HepG2 (cell line): ENCODE data around the gene PIM3. TPM values are rescaled to one million over a fixed set of nuclear protein-coding genes. Genes with fewer than 3 reads are reported as not detected.

Experiments
- ATAC-seq: fragments of 200-7000 bp; cut with Tn5 transposase; 3 replicates; pipeline ENCODE4 v1.9.1; 2020; ENCODE audit warnings: mild to moderate bottlenecking, moderate library complexity
- BruUV-seq: library from RNA; stranded (reverse); fragments of 400-500 nt; replicated peaks from 2 replicates; lab custom pipeline; 2021; lab: Mats Ljungman, UMichigan
- CTCF ChIA-PET: fragments of 300-600 bp; formaldehyde crosslinking; extraction: SDS; loops from one replicate; lab custom pipeline; 2021; ENCODE audit warnings: low total read pairs, inconsistent platforms, low intra/inter-chr PET ratio; lab: Yijun Ruan, JAX
- POLR2A ChIA-PET: fragments of 350-600 bp; sonication (Branson Sonifier 250); formaldehyde crosslinking; loops from one replicate; lab custom pipeline; 2020; ENCODE audit warnings: antibody characterized with exemption, inconsistent platforms; lab: Yijun Ruan, JAX
- DNase-seq: peaks from one replicate; pipeline ENCODE4 v3.0.0-alpha.2; 2015; ENCODE audit warnings: low spot score
- FAIRE-seq: peaks from 3 replicates; lab custom pipeline; 2011; peaks lifted over from hg19 to GRCh38; lab: Jason Lieb, UNC
- H2AFZ ChIP-seq: one replicate; pipeline ENCODE4 v1.6.1; 2011; ENCODE audit warnings: low read length, inconsistent platforms
- H3K27ac ChIP-seq: fragments of 300-600 bp; 3 replicates; pipeline ENCODE4 v1.8.0; 2011; ENCODE audit warnings: mixed run types, mild to moderate bottlenecking, mixed read lengths, low read length, inconsistent platforms; ENCODE audit not compliant: insufficient read depth; ENCODE audit errors: extremely low read length
- H3K27me3 ChIP-seq, 2 experiments: fragments of 200-600 bp in 1 of 2; 2 replicates in 1 of 2; 3 replicates in 1 of 2; pipeline versions ENCODE4 v1.6.0 to v1.8.0; 2011; ENCODE audit warnings: low read length in 2 of 2, mild to moderate bottlenecking in 2 of 2, moderate library complexity in 2 of 2, inconsistent platforms in 1 of 2; ENCODE audit not compliant: insufficient read depth in 2 of 2, control insufficient read depth in 1 of 2
- H3K36me3 ChIP-seq, 2 experiments: fragments of 200-600 bp in 1 of 2; replicated peaks in 1 of 2; 2 replicates in 1 of 2; 3 replicates in 1 of 2; pipeline versions ENCODE4 v1.5.1 to v1.8.0; 2011; ENCODE audit warnings: low read length in 2 of 2, inconsistent platforms in 1 of 2; ENCODE audit not compliant: insufficient read depth in 2 of 2, control insufficient read depth in 1 of 2
- H3K4me1 ChIP-seq: 2 replicates; pipeline ENCODE4 v1.5.1; 2012; ENCODE audit warnings: low read length, inconsistent platforms; ENCODE audit not compliant: insufficient read depth
- H3K4me2 ChIP-seq: 2 replicates; pipeline ENCODE4 v1.6.0; 2011; ENCODE audit warnings: low read depth, low read length, inconsistent platforms
- H3K4me3 ChIP-seq, 3 experiments: fragments of 200-600 bp in 1 of 3; sonication (generic), shearing (Covaris generic) in 1 of 3; replicated peaks in 1 of 3; 2 replicates each; pipeline ENCODE4 v1.5.1; 2011 to 2016; ENCODE audit warnings: low read length in 3 of 3, inconsistent platforms in 2 of 3, low read depth in 2 of 3, mild to moderate bottlenecking in 2 of 3, control low read depth in 1 of 3, mixed read lengths in 1 of 3; ENCODE audit not compliant: insufficient read depth in 1 of 3
- H3K79me2 ChIP-seq: one replicate; pipeline ENCODE4 v1.6.1; 2011; ENCODE audit warnings: low read length, inconsistent platforms; ENCODE audit not compliant: insufficient read depth
- H3K9ac ChIP-seq: 2 replicates; pipeline ENCODE4 v1.6.0; 2011; ENCODE audit warnings: mild to moderate bottlenecking, low read depth, low read length, inconsistent platforms; ENCODE audit not compliant: insufficient read depth
- H3K9me3 ChIP-seq: 2 replicates; pipeline ENCODE4 v1.5.1; 2012; ENCODE audit warnings: mild to moderate bottlenecking, low read length
- H4K20me1 ChIP-seq: 2 replicates; pipeline ENCODE4 v1.6.0; 2011; ENCODE audit warnings: inconsistent platforms, mild to moderate bottlenecking, low read length, moderate library complexity; ENCODE audit not compliant: insufficient read depth
- AGO2 ChIP-seq: fragments of 200-400 bp; formaldehyde crosslinking; optimal IDR thresholded peaks from 2 replicates; pipeline ENCODE3; 2017; ENCODE audit warnings: mild to moderate bottlenecking, low read depth, low read length, moderate library complexity
- AKAP8 ChIP-seq: sonication (generic); formaldehyde crosslinking; IDR thresholded peaks from 2 replicates; pipeline ENCODE4 v1.5.1; 2020; ENCODE audit warnings: mild to moderate bottlenecking, missing genetic modification reagents
- HNF1B ChIP-seq: sonication (generic); formaldehyde crosslinking; IDR thresholded peaks from 2 replicates; pipeline ENCODE4 v1.5.1; 2020; ENCODE audit warnings: mild to moderate bottlenecking, moderate library complexity, missing genetic modification reagents
- HNRNPL ChIP-seq: fragments of 200-400 bp; formaldehyde crosslinking; IDR thresholded peaks from 2 replicates; pipeline ENCODE4 v1.6.1; 2017; ENCODE audit warnings: mild to moderate bottlenecking, low read depth, low read length
- MAZ ChIP-seq, 2 experiments: sonication (generic) in 1 of 2; formaldehyde crosslinking in 1 of 2; IDR thresholded peaks; 2 replicates each; pipeline versions ENCODE4 v1.5.0 to v1.6.1; 2012 to 2020; ENCODE audit warnings: low read depth in 2 of 2, mild to moderate bottlenecking in 2 of 2, borderline replicate concordance in 1 of 2, improper control_type of control experiment in 1 of 2, low read length in 1 of 2, missing genetic modification reagents in 1 of 2, moderate library complexity in 1 of 2
- PAF1 ChIP-seq: IDR thresholded peaks from 2 replicates; pipeline ENCODE4 v1.6.1; 2016; ENCODE audit warnings: missing genetic modification reagents, missing compliant biosample characterization
- POLR2AphosphoS5 ChIP-seq: IDR thresholded peaks from 2 replicates; pipeline ENCODE4 v1.6.1; 2012; ENCODE audit warnings: low read depth, low read length
- POLR2G ChIP-seq: fragments of 200-400 bp; formaldehyde crosslinking; IDR thresholded peaks from 2 replicates; pipeline ENCODE4 v1.6.1; 2018; ENCODE audit warnings: mild to moderate bottlenecking, low read depth, low read length, moderate library complexity
- RAD21 ChIP-seq: fragments of 450-650 bp; formaldehyde crosslinking; IDR thresholded peaks from 2 replicates; pipeline ENCODE4 v1.5.0; 2020; ENCODE audit warnings: mild to moderate bottlenecking
- RBM22 ChIP-seq: fragments of 200-400 bp; formaldehyde crosslinking; optimal IDR thresholded peaks from 2 replicates; pipeline ENCODE3; 2017; ENCODE audit warnings: mild to moderate bottlenecking, low read length, moderate library complexity
- SAP130 ChIP-seq: IDR thresholded peaks from 2 replicates; pipeline ENCODE4 v1.6.1; 2016; ENCODE audit warnings: low read depth
- SIX1 ChIP-seq: sonication (generic); formaldehyde crosslinking; IDR thresholded peaks from 2 replicates; pipeline ENCODE4 v1.4.0; 2020; ENCODE audit warnings: missing genetic modification reagents, borderline replicate concordance
- TAF1 ChIP-seq: sonication (generic); formaldehyde crosslinking; IDR thresholded peaks from 2 replicates; pipeline ENCODE4 v1.4.0; 2020; ENCODE audit warnings: missing genetic modification reagents
- TBX2 ChIP-seq: sonication (generic); formaldehyde crosslinking; IDR thresholded peaks from 2 replicates; pipeline ENCODE4 v1.5.0; 2020; ENCODE audit warnings: missing genetic modification reagents, mild to moderate bottlenecking, borderline replicate concordance
- ZC3H13 ChIP-seq: sonication (generic); formaldehyde crosslinking; IDR thresholded peaks from 2 replicates; pipeline ENCODE4 v1.8.1; 2023; ENCODE audit warnings: mild to moderate bottlenecking, missing genetic modification reagents, moderate library complexity
- ZFP1 ChIP-seq: IDR thresholded peaks from 2 replicates; pipeline ENCODE4 v1.6.1; 2016
- ZNF275 ChIP-seq: sonication (generic); formaldehyde crosslinking; IDR thresholded peaks from 2 replicates; pipeline ENCODE4 v1.8.0; 2022; ENCODE audit warnings: missing genetic modification reagents, mild to moderate bottlenecking, inconsistent platforms, borderline replicate concordance
- ZNF503 ChIP-seq: sonication (generic); formaldehyde crosslinking; IDR thresholded peaks from 2 replicates; pipeline ENCODE4 v1.4.0; 2020; ENCODE audit warnings: missing genetic modification reagents
- WGBS: methylation state at CpG from one replicate; pipeline ENCODE4 v1.1.6; 2017; ENCODE audit warnings: low lambda C conversion rate; 5-methylcytosine and 5-hydroxymethylcytosine counted together
- in situ Hi-C: cut with HindIII; loops from 2 replicates; pipeline ENCODE4 v1.10.0; 2017; ENCODE audit warnings: low pct_unique_long_range_greater_than_20kb; ENCODE audit not compliant: extremely low pct_ligation_motif_present
- intact Hi-C: fragments of 100-400 bp; cut with micrococcal nuclease; formaldehyde crosslinking; loops from one replicate; pipeline ENCODE4 v1.10.0; 2022; ENCODE audit not compliant: unreplicated experiment
- polyA plus RNA-seq, 8 experiments: library from polyadenylated mRNA; depleted of rRNA in 3 of 8; stranded (reverse) in 7 of 8; unstranded in 1 of 8; fragments of >200 nt; fragmentation: Illumina TruSeq in 4 of 8; extraction: Trizol in 4 of 8; gene quantifications; 2 replicates each; pipeline versions ENCODE4 v1.2.1 to v1.2.3, GENCODE V29; 2011 to 2016; ENCODE audit warnings: low read depth in 4 of 8, missing spikeins in 1 of 8, mixed read lengths in 1 of 8; ENCODE audit not compliant: insufficient read depth in 1 of 8
- total RNA-seq, 5 experiments: library from RNA; depleted of rRNA; stranded (reverse); fragments of >200 nt; fragmentation: Illumina TruSeq; extraction: Trizol; gene quantifications; 2 replicates each; pipeline ENCODE4 v1.2.3, GENCODE V29; 2016; ENCODE audit warnings: low read depth in 1 of 5

PIM3 gene
- total and polyA plus RNA-seq, 2 of the 13 experiments (the other 11 are each of a cell fraction or from before 2014, with no cell fraction given), result 21.6 to 31.2 TPM

GRCh38 chr22:49964136-49965090, 3.8 kb downstream of the PIM3 start:
- Histone ChIP-seq H3K4me2 (peak overlapping the region; percentile 94), H3K36me3 (peaks cover 9 to 23% of the 10 kb centered on the region in 2 experiments), H3K4me3 (peak overlapping the region; percentile 65 to 99 (median 97)), H3K79me2 (peaks cover 35% of the 10 kb centered on the region), H3K9ac (peak overlapping the region; percentile 73; the same call in 1 of the 2 replicates), H4K20me1 (peaks cover 37% of the 10 kb centered on the region), H3K27me3 (no peaks in the 10 kb centered on the region; a peak in 1 of 5 replicates), H3K9me3 (no peaks in the 10 kb centered on the region), H3K4me1 (peaks cover 75% of the 10 kb centered on the region), H3K27ac (peak overlapping the region; percentile 24), H2AFZ (no peak overlapping the region)
- in situ Hi-C loops (loop anchor here (5.0 kb wide), 1 partner anchor 32 kb away; no protein-coding TSS in a partner anchor), intact Hi-C loops (loop anchor here (5.0 kb wide), 1 partner anchor 32 kb away; no protein-coding TSS in a partner anchor)
- WGBS, result 71% methylated on average over 12 of the region's 19 CpGs
- BruUV-seq, result no TSS peak
- ChIA-PET POLR2A (interaction anchor here (0.9 to 16.4 kb wide), 4 partner anchors 13 to 31 kb away, joined by 3 to 722 read pairs (median 56); partner anchors contain the start of gene PIM3), CTCF (no interaction called here)
- FAIRE-seq, result no peak
- no peak for ATAC-seq
- DNase-seq, result no peak
- 0 out of 2 replicates have a peak, but pooled peaks have one; percentile 24 for TF ChIP-seq AKAP8 (CRISPR knock-in tag)
- TF ChIP-seq ZFP1 (CRISPR knock-in tag), result no peak
- TF ChIP-seq POLR2AphosphoS5, result peak; percentile 57; the same call in 1 of the 2 replicates
- TF ChIP-seq MAZ (IDR thresholded peaks at IDR 0.05; ENCODE audit: borderline replicate concordance, low read depth, low read length), result no peak
- TF ChIP-seq MAZ (CRISPR knock-in tag; IDR thresholded peaks at IDR 0.05; ENCODE audit: low read depth), result 0 out of 2 replicates have a peak, but pooled peaks have one; percentile 25
- TF ChIP-seq ZC3H13, result peak; percentile 92
- TF ChIP-seq PAF1 (CRISPR knock-in tag), result peak; percentile 53; the same call in 1 of the 2 replicates
- TF ChIP-seq RBM22, result peak; percentile 74
- no peak for TF ChIP-seq TBX2 (CRISPR knock-in tag)
- no peak for TF ChIP-seq ZNF275 (CRISPR knock-in tag)
- peak; percentile 89 for TF ChIP-seq AGO2
- no peak for TF ChIP-seq SIX1
- 0 out of 2 replicates have a peak, but pooled peaks have one; percentile 4 for TF ChIP-seq SAP130 (CRISPR knock-in tag)
- TF ChIP-seq HNRNPL, result peak; percentile 66; the same call in 1 of the 2 replicates
- peak; percentile 58; the same call in 1 of the 2 replicates for TF ChIP-seq POLR2G
- no peak for TF ChIP-seq HNF1B (CRISPR knock-in tag)
- TF ChIP-seq RAD21 (CRISPR knock-in tag), result 0 out of 2 replicates have a peak, but pooled peaks have one; percentile 11
- TF ChIP-seq ZNF503 (CRISPR knock-in tag), result no peak
- TF ChIP-seq TAF1, result 0 out of 2 replicates have a peak, but pooled peaks have one; percentile 6
